ENCODE results near the gene TRAPPC4. TPM values are rescaled to one million over a fixed set of nuclear protein-coding genes. Genes with fewer than 3 reads are reported as not detected.

TRAPPC4 gene
- total and polyA plus RNA-seq, 2 of the 8 experiments (the other 6 are each of a cell fraction or from before 2014, with no cell fraction given) = 94.3 to 223 TPM

GRCh38 chr11:119000906-119001305 lies 17.7 kb upstream of the TRAPPC4 start:
- H3K4me3 ChIP-seq (ENCODE audit: extremely low read depth in 1 of 4, insufficient read depth in 2 of 4, low read depth in 3 of 4, low read length in 4 of 4) = no peak overlapping the region
- H3K36me3 ChIP-seq (ENCODE audit: control insufficient read depth in 2 of 4, insufficient read depth in 4 of 4, low read length in 3 of 4) = peaks cover 6 to 42% (median 22%) of the 10 kb centered on the region in 4 experiments; a peak in 7 of 8 replicates
- H3K18ac ChIP-seq (ENCODE audit: extremely low read depth, low read length) = no peak overlapping the region
- H3K23ac ChIP-seq (ENCODE audit: insufficient read length) = no peak overlapping the region
- H2BK20ac ChIP-seq (ENCODE audit: low read length) = no peak overlapping the region
- DNase-seq (ENCODE audit: low read depth in 1 of 2, low spot score in 2 of 2) = no peak
- WGBS, 2 experiments (ENCODE audit: extremely low coverage in 1 of 2, insufficient coverage in 1 of 2, insufficient read length in 1 of 2, insufficient replicate concordance in 2 of 2, low coverage in 1 of 2, low lambda C conversion rate in 2 of 2, missing lambda C conversion rate in 1 of 2) = 80% methylated on average over 1 of the region's 1 CpG; no CpG with 5 or more reads in 1 of the 2 experiments
- H3K79me2 ChIP-seq (ENCODE audit: control insufficient read depth in 1 of 2, insufficient read depth in 2 of 2, low read length in 2 of 2) = peaks cover 0 to 44% of the 10 kb centered on the region in 2 experiments; a peak in 3 of 4 replicates
- no peak overlapping the region for H3K4ac ChIP-seq (replicated peaks; ENCODE audit: insufficient read length, low read depth, low read length)
- no peaks in the 10 kb centered on the region for H3K9me3 ChIP-seq (ENCODE audit: insufficient read depth in 2 of 2, low read depth in 1 of 2, low read length in 1 of 2)
- no peak overlapping the region for H2BK120ac ChIP-seq (replicated peaks; ENCODE audit: low read depth, low read length)
- peaks cover 7% of the 10 kb centered on the region for H3K79me1 ChIP-seq (ENCODE audit: low read depth, low read length)
- TF ChIP-seq POLR2AphosphoS5 (IDR thresholded peaks at IDR 0.05; ENCODE audit: low read depth, low read length) (no peak), PHF8 (conservative IDR thresholded peaks at IDR 0.05; ENCODE audit: low read depth, low read length) (no peak), USF2 (IDR thresholded peaks at IDR 0.05; ENCODE audit: low read length) (no peak), SIN3A (conservative IDR thresholded peaks at IDR 0.05 in 1 of 2, IDR thresholded peaks at IDR 0.05 in 1 of 2; ENCODE audit: low read depth in 1 of 2, low read length in 2 of 2) (no peak), CHD1 (IDR thresholded peaks at IDR 0.05; ENCODE audit: low read depth, low read length) (no peak), MAX (IDR thresholded peaks at IDR 0.05) (no peak), BCL11A (IDR thresholded peaks at IDR 0.05; ENCODE audit: low read depth in 2 of 2, low read length in 2 of 2) (no peak), TBP (IDR thresholded peaks at IDR 0.05; ENCODE audit: low read depth, low read length) (no peak), RFX5 (IDR thresholded peaks at IDR 0.05; ENCODE audit: borderline replicate concordance, low read depth, low read length) (no peak), CEBPB (IDR thresholded peaks at IDR 0.05; ENCODE audit: low read depth, low read length) (no peak), EZH2 (IDR thresholded peaks at IDR 0.05; ENCODE audit: low read depth, low read length, severe bottlenecking) (no peak), POU5F1 (IDR thresholded peaks at IDR 0.05; ENCODE audit: low read depth, low read length) (no peak)
- no peaks in the 10 kb centered on the region for H4K20me1 ChIP-seq (replicated peaks in 1 of 2; ENCODE audit: control insufficient read depth in 1 of 2, insufficient read depth in 2 of 2, low read length in 2 of 2)
- no peak overlapping the region for H3K27ac ChIP-seq (ENCODE audit: low read depth, low read length)
- no peak overlapping the region for H2BK12ac ChIP-seq (ENCODE audit: low read depth, low read length)
- FAIRE-seq = no peak
- H3K9ac ChIP-seq (replicated peaks in 1 of 4; ENCODE audit: extremely low read depth in 1 of 4, low read depth in 3 of 4, low read length in 3 of 4) = no peak overlapping the region; a peak in 1 of 7 replicates
- no peak overlapping the region for H3K14ac ChIP-seq (ENCODE audit: insufficient read length)
- no peak overlapping the region for H4K8ac ChIP-seq (ENCODE audit: extremely low read depth, insufficient read depth, low read length)
- H3K23me2 ChIP-seq (ENCODE audit: low read depth, low read length) = peaks cover 12% of the 10 kb centered on the region
- no peak overlapping the region for H3K56ac ChIP-seq (replicated peaks; ENCODE audit: insufficient read length, low read depth, low read length)
- no peak overlapping the region for H2BK5ac ChIP-seq (ENCODE audit: low read depth, low read length)
- H2AFZ ChIP-seq (ENCODE audit: low read length) = no peak overlapping the region
- H2BK15ac ChIP-seq (ENCODE audit: low read length) = no peak overlapping the region
- no peaks in the 10 kb centered on the region for H3K27me3 ChIP-seq (replicated peaks in 1 of 4; ENCODE audit: control insufficient read depth in 3 of 4, extremely low read depth in 1 of 4, insufficient read depth in 3 of 4, low read length in 3 of 4)
- H3K4me1 ChIP-seq (replicated peaks in 1 of 4; ENCODE audit: control insufficient read depth in 3 of 4, insufficient read depth in 4 of 4, low read length in 3 of 4) = peaks cover 0 to 6% (median under 1%) of the 10 kb centered on the region in 4 experiments; a peak in 2 of 7 replicates
- H4K91ac ChIP-seq (replicated peaks; ENCODE audit: insufficient read length, low read length) = no peak overlapping the region
- POLR2A ChIA-PET (ENCODE audit: partially characterized antibody) = interaction anchor here (2.6 to 15.2 kb wide), 2 partner anchors 14 to 23 kb away, joined by 5 to 264 read pairs; partner anchors contain the start of genes RPS25 and TRAPPC4
- no peak overlapping the region for H3K4me2 ChIP-seq (ENCODE audit: insufficient read depth in 1 of 2, low read depth in 2 of 2, low read length in 2 of 2)
- no peak overlapping the region for H2AK5ac ChIP-seq (ENCODE audit: low read depth, low read length)
- H4K5ac ChIP-seq (ENCODE audit: insufficient read length, low read depth, low read length) = no peak overlapping the region
- CTCF ChIA-PET (ENCODE audit: partially characterized antibody) = no interaction called here
